ES-I3 (cell line): ENCODE data around the gene RNF145.
"Not testable (repeated sequence)": the region's sequence is repeated elsewhere in the genome, so short reads cannot be mapped to it uniquely, and the experiment has no call there.

Experiments used
- H3K36me3 ChIP-seq: 2 replicates; pipeline ENCODE4 v1.6.1; 2013; ENCODE audit warnings: mild to moderate bottlenecking, low read length, control low read depth, moderate library complexity; ENCODE audit not compliant: insufficient read depth
- H3K4me1 ChIP-seq: 2 replicates; pipeline ENCODE4 v1.6.1; 2013; ENCODE audit warnings: mild to moderate bottlenecking, control low read depth, low read length; ENCODE audit not compliant: insufficient read depth
- H3K9ac ChIP-seq: 2 replicates; pipeline ENCODE4 v1.6.1; 2013; ENCODE audit warnings: low read depth, mild to moderate bottlenecking, low read length, moderate library complexity
- H3K9me3 ChIP-seq: 2 replicates; pipeline ENCODE4 v1.6.1; 2013; ENCODE audit warnings: mild to moderate bottlenecking, low read length, moderate library complexity; ENCODE audit not compliant: control insufficient read depth, insufficient read depth

The RNF145 gene

DNA sequence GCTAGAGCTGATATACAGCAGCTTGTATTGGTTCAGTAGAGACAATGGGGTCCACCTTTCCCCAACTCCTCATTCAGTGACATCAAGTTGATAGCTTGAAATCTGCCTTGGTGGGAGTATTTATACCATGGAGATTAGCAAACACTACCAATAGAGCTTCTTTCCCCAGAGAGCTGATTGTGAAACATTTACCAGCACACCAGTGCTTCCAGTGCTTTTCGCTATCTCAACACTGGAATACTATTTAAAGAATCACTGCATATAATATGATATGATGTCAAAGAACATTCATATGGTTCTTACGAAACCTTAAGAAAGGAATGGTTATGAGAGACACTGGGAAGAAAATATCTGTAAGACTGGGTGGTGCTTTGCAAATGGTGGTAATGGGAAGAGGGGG, 21.8 kb upstream of the RNF145 start:
- H3K4me1 ChIP-seq: 0 out of 2 replicates have a peak, but pooled peaks cover 3% of the 10 kb centered on the region
- H3K9me3 ChIP-seq: no peaks in the 10 kb centered on the region
- H3K36me3 ChIP-seq: no peaks in the 10 kb centered on the region
- no peak overlapping the region for H3K9ac ChIP-seq

DNA sequence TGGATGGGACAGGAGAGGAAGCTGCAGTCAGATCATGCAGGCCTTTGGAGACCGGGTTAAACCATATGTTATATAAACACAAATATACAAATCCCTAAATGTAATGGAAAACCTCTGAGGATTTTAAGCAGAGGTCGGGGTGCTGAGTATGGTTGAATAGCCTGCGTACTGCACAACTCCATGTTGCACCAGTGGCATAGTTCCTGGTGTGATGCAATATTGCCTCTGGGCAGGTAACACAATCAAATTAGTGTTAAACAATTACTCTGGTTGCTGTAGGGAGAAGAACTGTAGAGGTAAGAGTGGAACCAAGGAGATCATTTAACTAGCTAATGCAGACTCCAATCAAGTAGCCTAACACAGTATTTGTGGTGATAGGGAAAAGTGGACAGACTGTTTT, 21.3 kb upstream of the RNF145 start:
- no peaks in the 10 kb centered on the region for H3K9me3 ChIP-seq
- no peak overlapping the region for H3K9ac ChIP-seq
- H3K36me3 ChIP-seq: no peaks in the 10 kb centered on the region
- H3K4me1 ChIP-seq: 0 out of 2 replicates have a peak, but pooled peaks cover 3% of the 10 kb centered on the region

DNA sequence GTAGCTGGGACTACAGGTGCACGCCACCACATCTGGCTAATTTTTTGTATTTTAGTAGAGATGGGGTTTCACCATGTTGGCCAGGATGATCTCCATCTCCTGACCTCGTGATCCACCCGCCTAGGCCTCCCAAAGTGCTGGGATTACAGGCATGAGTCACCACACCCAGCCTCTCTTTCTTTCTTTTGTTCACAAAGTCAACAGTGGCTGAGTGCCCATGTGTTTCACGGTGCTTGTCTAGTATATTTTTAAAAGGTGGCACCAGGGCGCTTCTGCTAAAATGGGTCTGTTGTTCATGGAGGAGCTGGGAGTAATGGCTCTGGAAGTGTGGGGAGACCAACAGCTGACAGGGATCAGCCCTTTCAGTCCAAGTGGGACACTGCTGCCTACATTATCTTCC, 18.7 kb upstream of the RNF145 start:
- H3K9me3 ChIP-seq, H3K4me1 ChIP-seq, H3K36me3 ChIP-seq, H3K9ac ChIP-seq: not testable (repeated sequence)

DNA sequence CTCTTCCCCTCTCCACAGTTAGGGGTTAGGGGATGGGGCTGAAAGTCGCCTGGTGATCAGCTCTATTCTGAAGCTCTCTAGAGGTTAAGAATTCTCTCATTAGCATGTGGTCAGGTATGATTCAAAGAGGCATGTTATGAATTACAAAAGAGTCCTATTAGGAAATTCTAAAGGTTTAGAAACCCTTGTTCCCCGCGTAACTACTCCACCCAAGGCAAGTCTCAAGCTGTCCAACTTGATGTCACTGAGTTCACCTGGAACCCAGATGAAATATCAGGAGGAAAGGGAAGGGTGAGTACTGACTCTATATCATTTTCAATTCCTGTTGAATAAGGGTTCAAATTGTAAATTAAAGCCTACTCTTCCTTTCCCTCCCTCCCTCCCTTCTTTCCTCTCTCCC, 18.1 kb upstream of the RNF145 start:
- H3K9me3 ChIP-seq: no peaks in the 10 kb centered on the region
- H3K4me1 ChIP-seq: 0 out of 2 replicates have a peak, but pooled peaks cover 3% of the 10 kb centered on the region
- H3K9ac ChIP-seq: no peak overlapping the region

DNA sequence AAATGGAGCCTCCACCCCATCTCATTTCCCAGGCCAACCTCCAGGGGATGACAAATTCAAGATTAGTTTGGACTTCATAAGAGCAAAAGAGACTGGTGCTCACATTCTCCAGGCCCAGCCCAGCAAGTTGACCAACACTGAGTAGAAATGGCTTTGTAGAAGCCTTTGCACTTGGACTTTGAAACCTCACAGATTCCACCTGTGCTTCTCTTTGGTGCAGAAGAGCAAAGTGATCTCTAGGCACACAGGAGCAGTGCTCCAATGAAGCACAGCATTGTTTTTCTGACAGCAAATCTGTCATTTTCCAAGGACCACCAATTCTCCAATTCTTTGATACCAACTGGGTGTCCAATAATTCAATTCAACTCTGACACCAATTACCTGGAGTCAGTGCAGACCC, 17.1 kb upstream of the RNF145 start:
- H3K9ac ChIP-seq: no peak overlapping the region
- H3K9me3 ChIP-seq: no peaks in the 10 kb centered on the region
- 0 out of 2 replicates have a peak, but pooled peaks cover 3% of the 10 kb centered on the region for H3K4me1 ChIP-seq
- H3K36me3 ChIP-seq: no peaks in the 10 kb centered on the region

More for the DNA sequence above, 18.1 kb upstream of the RNF145 start:
- H3K36me3 ChIP-seq: no peaks in the 10 kb centered on the region

DNA sequence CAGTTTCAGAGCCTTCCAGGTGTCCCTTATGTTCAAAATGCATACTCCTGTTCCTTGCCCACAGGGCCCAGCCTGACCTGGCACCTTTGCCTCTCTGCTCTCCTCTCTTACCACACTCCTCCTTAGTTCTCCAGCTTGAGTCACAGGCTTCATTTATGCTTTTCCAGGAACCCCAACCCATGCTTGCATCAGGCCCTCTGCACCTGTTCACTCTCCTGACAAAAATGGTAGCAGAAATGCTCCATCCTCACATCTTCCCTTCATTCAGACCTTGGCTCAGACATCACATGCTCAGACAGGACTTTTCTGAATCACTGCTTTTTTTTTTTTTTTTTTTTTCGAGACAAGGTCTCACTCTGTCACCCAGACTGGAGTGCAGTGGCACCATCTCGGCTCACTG, 15.1 kb upstream of the RNF145 start:
- H3K9me3 ChIP-seq: no peaks in the 10 kb centered on the region
- H3K4me1 ChIP-seq: 0 out of 2 replicates have a peak, but pooled peaks cover 3% of the 10 kb centered on the region
- H3K9ac ChIP-seq: no peak overlapping the region
- H3K36me3 ChIP-seq: no peaks in the 10 kb centered on the region

DNA sequence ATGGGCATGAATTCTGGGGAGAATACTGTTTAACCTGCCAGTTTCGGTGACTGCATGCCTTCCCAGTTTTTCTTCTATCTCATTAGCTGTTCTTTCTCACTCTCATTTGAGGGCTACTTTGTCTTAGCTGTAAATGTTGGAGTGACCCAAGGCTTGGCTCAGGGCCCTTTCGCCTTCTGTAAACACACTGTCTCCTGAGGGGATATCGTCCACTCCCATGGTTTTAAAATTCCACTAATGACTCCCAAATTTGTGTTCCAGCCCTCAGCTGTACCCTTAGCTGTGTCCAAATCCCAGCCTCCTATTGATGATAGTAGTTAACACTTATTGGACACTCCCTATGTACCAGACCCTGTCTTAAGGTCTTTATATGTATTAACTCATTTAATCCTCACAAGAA, 14.1 kb upstream of the RNF145 start:
- Histone ChIP-seq H3K36me3 (no peaks in the 10 kb centered on the region), H3K9me3 (no peaks in the 10 kb centered on the region), H3K9ac (no peak overlapping the region), H3K4me1 (0 out of 2 replicates have a peak, but pooled peaks cover 3% of the 10 kb centered on the region)

DNA sequence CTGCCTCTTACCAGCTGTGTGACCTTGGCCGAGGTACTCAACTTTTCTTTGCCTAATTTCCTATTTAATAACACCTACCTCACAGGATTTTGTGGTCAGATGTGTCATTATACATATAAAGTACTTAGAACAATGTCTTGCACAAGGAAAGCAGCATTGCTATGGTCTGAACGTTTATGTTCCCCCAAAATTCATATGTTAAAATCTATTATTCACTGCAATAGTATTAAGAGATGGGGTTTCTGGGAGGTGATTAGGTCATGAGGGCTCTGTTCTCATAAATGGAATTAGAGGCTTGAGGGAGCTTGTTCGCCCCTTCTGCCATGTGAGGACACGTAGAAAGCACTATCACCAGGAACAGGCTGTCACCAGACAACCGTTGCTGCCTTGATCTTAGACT, 10.9 kb upstream of the RNF145 start:
- no peaks in the 10 kb centered on the region for H3K36me3 ChIP-seq
- no peaks in the 10 kb centered on the region for H3K4me1 ChIP-seq
- H3K9ac ChIP-seq: no peak overlapping the region
- no peaks in the 10 kb centered on the region for H3K9me3 ChIP-seq

DNA sequence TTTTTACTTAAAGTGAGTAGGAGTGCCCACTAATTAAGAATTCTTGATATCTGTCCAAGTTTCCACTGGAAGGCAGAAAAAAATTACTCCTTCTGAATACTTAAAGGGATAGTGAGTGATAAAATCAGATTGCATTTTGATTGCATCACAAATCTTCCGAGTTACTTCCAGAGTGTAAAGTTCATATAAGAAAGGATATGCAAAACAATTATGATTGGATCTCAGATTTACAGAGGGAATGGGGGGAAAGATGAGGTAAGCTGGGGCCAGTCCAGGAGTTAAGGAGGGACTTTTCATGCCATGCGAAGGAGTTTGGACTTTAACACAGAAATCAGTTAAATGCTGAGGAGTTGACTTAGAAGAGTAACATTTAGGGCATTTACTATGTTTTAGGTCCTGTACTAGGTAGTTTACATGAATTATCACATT, 9.3 kb upstream of the RNF145 start:
- Histone ChIP-seq H3K4me1 (no peaks in the 10 kb centered on the region), H3K36me3 (no peaks in the 10 kb centered on the region), H3K9me3 (no peaks in the 10 kb centered on the region), H3K9ac (no peak overlapping the region)

DNA sequence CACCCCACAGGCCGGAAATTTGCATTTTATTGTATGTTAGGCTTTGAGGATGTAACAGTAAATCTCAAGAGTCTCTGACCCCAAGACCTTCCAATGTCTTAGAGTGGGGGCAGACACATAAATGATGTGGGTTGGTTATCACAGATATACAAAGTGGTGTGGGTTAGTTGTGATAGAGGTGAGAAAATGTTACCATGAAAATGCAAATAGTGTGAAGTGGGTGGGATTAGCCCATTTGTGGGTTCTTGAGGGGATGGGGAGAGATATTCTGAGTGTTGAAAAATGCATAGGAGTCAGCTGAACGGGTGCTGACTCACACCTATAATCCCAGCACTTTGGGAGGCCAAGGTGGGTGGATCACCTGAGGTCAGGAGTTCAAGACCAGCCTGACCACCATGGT, 7.9 kb upstream of the RNF145 start:
- Histone ChIP-seq H3K36me3 (no peaks in the 10 kb centered on the region), H3K9me3 (no peaks in the 10 kb centered on the region), H3K4me1 (no peaks in the 10 kb centered on the region), H3K9ac (no peak overlapping the region)

DNA sequence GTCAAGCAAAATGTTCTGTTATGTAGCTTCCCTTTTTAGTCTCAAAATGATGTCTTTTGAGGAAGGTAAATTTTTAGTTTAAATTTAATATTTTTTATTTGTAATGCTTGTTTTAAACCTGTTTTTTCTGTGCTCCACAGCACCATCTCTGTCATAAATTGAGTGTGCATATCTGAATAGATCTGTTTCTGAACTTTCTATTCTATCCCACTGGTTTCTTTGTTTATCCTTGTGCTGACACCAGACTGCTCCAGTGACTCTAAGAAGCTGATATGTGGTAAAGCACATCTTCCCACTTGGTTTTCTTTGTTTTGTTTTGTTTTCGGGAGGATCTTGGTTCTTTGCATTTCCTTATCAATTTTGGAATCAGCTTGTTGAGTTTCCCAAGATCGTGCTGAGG, 7.1 kb upstream of the RNF145 start:
- Histone ChIP-seq H3K9me3 (no peaks in the 10 kb centered on the region), H3K4me1 (no peaks in the 10 kb centered on the region), H3K36me3 (no peaks in the 10 kb centered on the region), H3K9ac (no peak overlapping the region)

DNA sequence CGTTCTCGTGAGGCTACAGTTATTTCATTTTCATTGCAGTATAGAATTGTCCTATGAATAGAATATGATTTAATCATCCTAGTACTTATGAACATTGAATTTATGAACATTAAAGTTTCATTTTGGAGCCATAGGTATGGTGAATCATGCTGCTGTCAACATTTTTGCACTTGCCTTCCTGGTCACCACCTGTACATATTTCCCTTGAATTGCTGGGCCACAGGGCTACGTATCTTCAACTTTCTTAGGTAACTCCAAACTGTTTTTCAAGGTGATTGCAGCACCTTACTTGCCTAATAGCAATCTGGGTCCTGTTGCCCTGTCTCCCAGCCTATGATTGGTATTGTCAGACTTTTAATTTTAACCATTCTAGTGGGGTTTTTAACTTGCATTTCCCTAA, 6.5 kb upstream of the RNF145 start:
- Histone ChIP-seq H3K9me3 (no peaks in the 10 kb centered on the region), H3K4me1 (no peaks in the 10 kb centered on the region), H3K36me3 (no peaks in the 10 kb centered on the region), H3K9ac (no peak overlapping the region)

DNA sequence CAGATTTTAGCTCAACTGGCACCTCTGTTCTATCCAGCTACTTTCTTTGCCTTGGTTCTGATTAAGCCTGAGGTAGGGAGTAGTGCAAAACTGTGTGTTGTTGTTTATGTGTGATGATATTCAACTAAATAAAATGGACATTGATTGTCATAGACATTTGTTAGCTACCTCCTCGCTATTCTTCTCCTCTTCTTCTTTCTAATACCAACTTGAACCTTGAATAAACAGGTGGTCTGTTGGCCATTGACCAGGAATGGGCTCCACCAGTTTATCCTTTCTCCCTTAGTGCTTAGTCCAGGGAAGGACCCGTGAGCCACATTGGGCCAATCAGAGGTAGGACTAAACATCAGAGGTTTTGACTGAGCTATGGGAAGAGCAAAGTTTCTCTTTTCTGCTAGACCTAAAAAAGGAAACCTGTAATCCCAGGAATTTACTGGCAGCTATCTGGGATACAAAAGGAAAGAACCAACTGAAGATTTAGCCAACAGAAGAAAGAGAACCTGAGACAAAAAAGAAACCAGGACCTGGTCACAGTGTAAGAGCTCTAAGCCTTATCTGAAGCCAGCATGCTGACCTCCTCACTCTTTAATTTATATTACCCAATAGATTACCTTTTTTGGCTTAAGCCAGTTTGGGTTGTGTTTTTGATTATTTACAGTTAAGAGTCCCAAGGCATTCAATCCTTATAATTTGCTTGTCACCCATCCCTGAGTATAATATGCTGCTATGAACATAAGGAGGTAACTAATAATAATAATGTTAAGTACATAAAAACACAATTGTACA, 5.3 kb upstream of the RNF145 start:
- Histone ChIP-seq H3K36me3 (no peaks in the 10 kb centered on the region), H3K9me3 (no peaks in the 10 kb centered on the region), H3K9ac (no peak overlapping the region), H3K4me1 (peaks cover 4% of the 10 kb centered on the region)

DNA sequence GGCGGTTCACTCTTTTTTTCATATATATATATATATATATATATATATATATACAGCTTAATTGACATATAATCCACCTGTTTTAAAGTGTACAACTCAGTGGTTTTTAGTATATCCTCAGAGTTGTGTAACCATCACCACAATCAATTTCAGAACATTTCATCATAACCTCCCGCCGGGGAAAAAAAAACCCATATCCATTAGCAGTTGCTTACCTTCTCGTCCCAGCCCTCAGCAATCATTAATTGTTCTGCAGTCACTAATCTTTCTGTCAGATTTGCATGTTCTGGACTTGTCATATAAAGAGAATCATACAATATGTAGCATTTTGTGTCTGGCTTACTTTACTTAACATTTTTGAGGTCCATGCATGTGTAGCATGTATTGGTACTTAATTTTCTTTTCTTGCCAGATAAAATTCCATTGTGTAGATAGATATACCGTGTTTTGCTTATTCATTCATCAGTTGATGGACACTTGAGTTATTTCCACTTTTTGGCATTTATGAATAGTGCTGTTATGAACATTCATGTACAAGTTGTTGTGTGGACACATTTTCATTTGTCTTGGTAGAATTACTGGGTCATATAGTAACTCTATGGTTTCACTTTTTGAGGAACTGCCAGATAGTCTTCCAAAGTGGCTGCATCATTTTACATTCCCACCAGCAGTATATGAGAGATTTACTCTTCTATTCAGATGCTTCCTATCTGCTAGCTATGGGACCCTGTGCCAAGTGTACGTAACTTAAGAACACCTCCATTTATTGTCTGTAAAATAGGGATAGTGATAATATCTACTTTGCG, 3.5 kb upstream of the RNF145 start:
- Histone ChIP-seq H3K36me3 (no peaks in the 10 kb centered on the region), H3K9me3 (no peaks in the 10 kb centered on the region), H3K4me1 (peaks cover 4% of the 10 kb centered on the region), H3K9ac (no peak overlapping the region)

DNA sequence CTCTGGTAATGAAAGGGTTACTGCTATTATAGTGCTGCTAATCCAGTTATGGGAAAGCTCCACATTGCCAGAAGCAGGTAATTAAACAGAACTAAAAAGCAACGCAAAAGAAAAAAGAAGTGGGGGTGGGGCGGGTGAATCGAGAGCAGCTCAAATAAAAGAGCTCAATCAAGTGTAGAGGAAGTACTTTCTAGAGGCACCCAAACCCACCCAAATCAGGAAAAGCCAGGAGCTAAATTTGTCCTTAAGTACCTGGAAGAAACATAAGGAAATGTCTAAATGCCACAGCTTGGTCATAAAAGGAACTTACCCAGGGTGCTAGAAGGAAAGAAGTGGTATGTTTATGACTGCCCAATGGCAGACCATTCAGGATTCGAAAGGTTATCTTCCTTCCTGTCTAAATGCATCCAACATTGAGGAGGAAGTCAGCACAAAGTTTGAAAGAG, 2.4 kb upstream of the RNF145 start:
- Histone ChIP-seq H3K9ac (no peak overlapping the region), H3K9me3 (no peaks in the 10 kb centered on the region), H3K4me1 (peaks cover 4% of the 10 kb centered on the region), H3K36me3 (no peaks in the 10 kb centered on the region)
